Tibial artery (tissue), 4 donors: Measurements from ENCODE around the gene KCMF1.

Source experiments
- DNase-seq, 2 donors: peaks; one replicate each; pipeline ENCODE4 v3.0.0-alpha.2; 2019
- H3K27ac ChIP-seq, 2 donors: fragments of 200-600 bp; sonication (generic) in 1 of 2; 1 replicate in 1 of 2; 2 replicates in 1 of 2; pipeline ENCODE4 v1.5.1; 2018 to 2019; ENCODE audit warnings: mild to moderate bottlenecking in 1 of 2
- H3K27me3 ChIP-seq, 2 donors: fragments of 200-600 bp; sonication (generic) in 1 of 2; one replicate each; pipeline versions ENCODE4 v1.5.1 to v1.6.0; 2016 to 2019
- H3K36me3 ChIP-seq, 3 donors: fragments of 200-600 bp; sonication (generic) in 2 of 3; one replicate each; pipeline ENCODE4 v1.5.1; 2016 to 2019; ENCODE audit warnings: mild to moderate bottlenecking in 2 of 3
- H3K4me1 ChIP-seq, 4 donors: fragments of 200-600 bp; sonication (generic) in 2 of 4; 1 replicate in 3 of 4; 2 replicates in 1 of 4; pipeline ENCODE4 v1.5.1; 2016 to 2019
- H3K4me3 ChIP-seq, 2 donors: fragments of 200-600 bp; sonication (generic) in 1 of 2; 1 replicate in 1 of 2; 2 replicates in 1 of 2; pipeline ENCODE4 v1.5.1; 2018 to 2019; ENCODE audit warnings: mild to moderate bottlenecking in 2 of 2
- H3K9me3 ChIP-seq, 3 donors: fragments of 200-600 bp; sonication (generic) in 1 of 3; one replicate each; pipeline ENCODE4 v1.5.1; 2016 to 2019
- intact Hi-C: fragments of 100-400 bp; cut with DNase I; formaldehyde crosslinking; loops from one replicate; pipeline ENCODE4 v1.15.0; 2023; ENCODE audit warnings: low total_unique reads
- TF ChIP-seq, protein P1 (sequence below), 2 experiments: fragments of 200-600 bp in 1 of 2; fragments of 450-650 bp in 1 of 2; IDR thresholded peaks; one replicate each; pipeline ENCODE4 v1.5.1; 2017 to 2019; ENCODE audit warnings: antibody characterized with exemption in 2 of 2, mild to moderate bottlenecking in 1 of 2, moderate library complexity in 1 of 2

KCMF1 gene

DNA sequence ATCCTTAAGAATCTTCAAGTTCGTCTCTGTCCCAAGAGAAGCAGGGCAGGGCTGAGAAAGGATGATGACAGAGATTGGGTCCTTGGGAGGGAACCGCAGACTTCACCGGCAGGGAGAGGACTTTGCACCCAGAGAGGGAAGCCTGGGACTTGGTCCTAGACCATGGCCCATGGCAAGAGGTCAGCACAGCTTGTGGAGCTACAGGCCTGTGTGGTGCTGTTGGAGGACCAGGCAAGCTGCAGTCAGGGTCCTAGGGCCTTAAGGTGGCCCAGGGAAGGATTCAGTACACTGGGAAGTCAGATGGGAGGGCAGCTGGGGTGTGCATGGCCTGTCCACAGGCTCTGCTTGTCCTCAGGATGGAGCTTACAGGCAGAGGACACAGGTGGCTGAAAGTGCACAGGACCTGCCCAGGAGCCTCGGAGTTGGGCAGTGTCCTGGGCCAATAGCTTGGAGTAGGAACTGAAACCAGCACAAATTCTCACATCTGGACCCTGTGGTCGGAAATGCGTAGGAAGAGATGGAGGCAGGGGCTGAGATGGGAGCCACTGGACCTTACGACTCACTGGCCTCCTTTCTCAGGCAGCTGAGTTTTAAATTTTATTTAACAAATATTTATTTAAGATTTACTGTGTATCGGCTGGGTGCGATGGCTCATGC lies 105.8 kb downstream of the KCMF1 start:
- intact Hi-C loops = no loop called here

DNA sequence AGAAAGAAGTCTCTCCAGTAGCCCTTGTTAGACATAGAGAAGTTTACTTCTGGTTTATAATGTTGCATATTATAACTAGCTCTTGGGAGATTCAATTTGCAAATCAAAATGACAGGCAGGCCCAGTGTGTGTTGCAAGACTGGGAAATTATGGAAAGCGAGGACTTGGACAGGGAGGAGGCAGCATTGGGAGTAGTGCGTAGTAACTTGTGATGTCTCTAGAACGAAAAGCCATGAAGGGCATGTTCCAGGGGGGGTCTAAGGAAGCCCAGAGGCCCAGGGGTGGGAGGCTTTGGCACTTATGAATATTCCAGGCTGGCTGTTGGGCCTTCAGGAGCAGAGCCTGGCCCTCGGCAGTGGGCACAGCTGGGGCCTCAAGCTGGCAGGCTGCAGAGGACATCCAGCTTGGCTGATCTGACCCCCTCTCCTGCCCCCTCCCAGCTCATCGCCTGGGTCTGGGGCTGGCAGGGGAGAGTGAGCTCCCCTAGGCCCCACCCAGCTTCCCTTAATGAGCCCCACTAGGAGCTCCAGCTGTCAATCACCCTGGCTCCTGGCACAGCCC lies 107.0 kb downstream of the KCMF1 start:
- no peak overlapping the region for H3K27ac ChIP-seq
- no peak for DNase-seq
- peaks cover 0 to 13% (median 0%) of the 10 kb centered on the region in 3 donors for H3K9me3 ChIP-seq
- no peaks in the 10 kb centered on the region for H3K4me1 ChIP-seq
- TF ChIP-seq, protein P1, sequence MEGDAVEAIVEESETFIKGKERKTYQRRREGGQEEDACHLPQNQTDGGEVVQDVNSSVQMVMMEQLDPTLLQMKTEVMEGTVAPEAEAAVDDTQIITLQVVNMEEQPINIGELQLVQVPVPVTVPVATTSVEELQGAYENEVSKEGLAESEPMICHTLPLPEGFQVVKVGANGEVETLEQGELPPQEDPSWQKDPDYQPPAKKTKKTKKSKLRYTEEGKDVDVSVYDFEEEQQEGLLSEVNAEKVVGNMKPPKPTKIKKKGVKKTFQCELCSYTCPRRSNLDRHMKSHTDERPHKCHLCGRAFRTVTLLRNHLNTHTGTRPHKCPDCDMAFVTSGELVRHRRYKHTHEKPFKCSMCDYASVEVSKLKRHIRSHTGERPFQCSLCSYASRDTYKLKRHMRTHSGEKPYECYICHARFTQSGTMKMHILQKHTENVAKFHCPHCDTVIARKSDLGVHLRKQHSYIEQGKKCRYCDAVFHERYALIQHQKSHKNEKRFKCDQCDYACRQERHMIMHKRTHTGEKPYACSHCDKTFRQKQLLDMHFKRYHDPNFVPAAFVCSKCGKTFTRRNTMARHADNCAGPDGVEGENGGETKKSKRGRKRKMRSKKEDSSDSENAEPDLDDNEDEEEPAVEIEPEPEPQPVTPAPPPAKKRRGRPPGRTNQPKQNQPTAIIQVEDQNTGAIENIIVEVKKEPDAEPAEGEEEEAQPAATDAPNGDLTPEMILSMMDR (IDR thresholded peaks at IDR 0.05) = no peak
- H3K27me3 ChIP-seq = peaks cover 0 to 12% of the 10 kb centered on the region in 2 donors
- no peaks in the 10 kb centered on the region for H3K36me3 ChIP-seq
- intact Hi-C loops = no loop called here
- no peak overlapping the region for H3K4me3 ChIP-seq

More for the DNA sequence above, 105.8 kb downstream of the KCMF1 start:
- Histone ChIP-seq H3K4me1 (no peaks in the 10 kb centered on the region), H3K36me3 (no peaks in the 10 kb centered on the region), H3K27me3 (peaks cover 0 to 12% of the 10 kb centered on the region in 2 donors), H3K27ac (no peak overlapping the region), H3K4me3 (no peak overlapping the region), H3K9me3 (peaks cover 0 to 5% (median 0%) of the 10 kb centered on the region in 3 donors)
- DNase-seq = no peak
- TF ChIP-seq, protein P1 (IDR thresholded peaks at IDR 0.05) = no peak

DNA sequence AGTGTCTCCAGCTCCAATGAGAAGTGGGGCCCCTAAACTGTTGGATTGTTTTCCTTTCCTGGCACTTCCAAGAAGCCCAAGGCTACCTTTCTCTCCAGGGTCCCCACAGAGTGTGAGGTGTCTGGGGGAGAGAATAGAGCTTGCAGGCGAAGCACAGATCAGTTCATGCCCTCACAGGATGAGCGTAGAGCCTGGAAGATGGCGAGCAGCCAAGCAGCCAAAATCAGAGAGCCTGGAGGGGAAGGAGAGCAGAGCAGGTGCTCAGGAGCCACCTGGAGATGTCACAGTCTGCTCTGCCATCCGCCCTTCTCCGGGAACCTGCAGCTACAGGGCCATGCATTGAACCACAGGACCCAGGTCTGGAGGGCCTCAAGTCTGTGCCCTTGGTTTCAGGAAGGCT lies 107.6 kb downstream of the KCMF1 start:
- Histone ChIP-seq H3K9me3 (peaks cover 0 to 13% (median 0%) of the 10 kb centered on the region in 3 donors), H3K36me3 (no peaks in the 10 kb centered on the region), H3K27me3 (peaks cover 0 to 12% of the 10 kb centered on the region in 2 donors), H3K4me3 (no peak overlapping the region), H3K4me1 (no peaks in the 10 kb centered on the region), H3K27ac (no peak overlapping the region)
- DNase-seq = no peak
- TF ChIP-seq, protein P1 (IDR thresholded peaks at IDR 0.05) = no peak
- intact Hi-C loops = no loop called here

DNA sequence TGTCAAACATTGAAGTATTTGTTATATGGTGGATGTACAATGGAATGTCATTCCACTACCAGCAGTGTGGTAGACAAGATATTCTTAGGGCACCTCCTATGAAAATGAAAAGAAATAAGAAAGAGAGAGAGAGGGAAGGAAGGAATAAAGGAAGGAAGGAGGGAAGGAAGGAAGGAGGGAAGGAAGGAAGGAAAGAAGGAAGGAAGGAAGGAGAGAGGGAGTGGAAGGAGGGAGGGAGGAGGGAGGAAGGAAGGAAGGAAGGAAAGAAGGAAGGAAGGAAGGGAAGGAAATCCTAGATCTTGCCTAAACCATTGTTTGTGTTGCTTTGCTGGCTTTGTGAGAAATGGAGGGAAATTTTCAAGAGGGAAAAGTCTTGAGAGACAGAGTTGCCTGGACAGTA lies 112.1 kb downstream of the KCMF1 start:
- H3K36me3 ChIP-seq = no peaks in the 10 kb centered on the region
- no peak for DNase-seq
- H3K9me3 ChIP-seq = peaks cover 0 to 13% (median 0%) of the 10 kb centered on the region in 3 donors
- H3K27me3 ChIP-seq = peaks cover 0 to 12% of the 10 kb centered on the region in 2 donors
- H3K27ac ChIP-seq = no peak overlapping the region
- H3K4me1 ChIP-seq = no peaks in the 10 kb centered on the region
- no peak overlapping the region for H3K4me3 ChIP-seq
- intact Hi-C loops = no loop called here
- TF ChIP-seq, protein P1 (IDR thresholded peaks at IDR 0.05) = no peak

DNA sequence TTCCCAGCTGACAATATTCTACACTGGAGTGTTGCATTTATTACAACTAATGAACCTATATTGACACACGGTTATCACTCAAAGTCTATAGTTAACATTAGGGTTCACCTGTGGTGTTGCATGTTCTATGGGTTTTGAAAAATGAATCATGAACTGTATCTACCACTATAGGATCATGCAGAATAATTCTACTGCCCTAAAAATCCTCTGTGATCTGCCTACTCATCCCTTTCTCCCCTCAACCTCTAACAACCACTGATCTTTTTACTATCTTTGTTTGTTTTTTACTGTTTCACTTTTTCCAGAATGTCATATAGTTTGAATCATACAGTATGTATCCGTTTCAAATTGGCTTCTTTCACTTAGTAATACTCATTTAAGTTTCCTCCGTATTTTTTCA lies 114.6 kb downstream of the KCMF1 start:
- peaks cover 0 to 13% (median 0%) of the 10 kb centered on the region in 3 donors for H3K9me3 ChIP-seq
- no peaks in the 10 kb centered on the region for H3K4me1 ChIP-seq
- intact Hi-C loops = no loop called here
- TF ChIP-seq, protein P1 (IDR thresholded peaks at IDR 0.05) = no peak
- no peak overlapping the region for H3K27ac ChIP-seq
- H3K27me3 ChIP-seq = peaks cover 0 to 28% of the 10 kb centered on the region in 2 donors
- no peak overlapping the region for H3K4me3 ChIP-seq
- no peaks in the 10 kb centered on the region for H3K36me3 ChIP-seq
- DNase-seq = no peak
